ENCODE results near the gene CAMTA1.

Gene CAMTA1

DNA sequence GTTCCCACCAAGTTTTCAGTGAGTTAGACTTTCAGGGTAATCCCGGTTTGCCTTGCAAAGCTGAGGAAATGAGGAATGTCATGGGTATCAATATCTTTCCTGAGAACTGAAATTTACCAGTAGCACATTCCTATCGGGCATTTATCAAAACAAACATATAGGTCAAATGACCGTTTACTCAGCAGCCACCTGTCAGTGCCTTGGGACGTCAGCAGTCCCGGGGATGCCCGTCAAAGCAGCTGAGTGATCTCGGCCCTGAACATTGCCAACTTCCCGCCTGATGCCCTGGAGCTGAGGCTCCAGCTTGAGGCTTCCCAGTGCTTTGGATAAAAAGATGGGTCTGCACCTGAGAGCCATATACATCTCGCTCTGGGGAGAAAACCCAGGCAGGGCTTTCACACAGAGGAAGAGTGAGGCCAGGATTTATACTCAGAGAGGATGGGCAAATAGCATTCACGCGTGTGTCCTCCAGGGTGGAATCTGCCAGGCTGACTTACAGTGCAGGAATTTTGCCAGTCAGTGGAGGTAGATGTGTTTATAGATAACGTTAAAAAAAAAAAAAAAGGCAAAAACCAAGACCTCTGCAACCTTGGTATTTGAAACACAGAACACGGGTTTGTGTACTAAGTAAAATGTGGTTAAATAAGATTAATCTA is 550.1 kb downstream of the CAMTA1 start:
- Histone ChIP-seq H3K4me1 (ENCODE audit: control insufficient read depth, insufficient read depth, low read length) (peaks cover 5% of the 10 kb centered on the region; the same call in 1 of the 2 replicates), H3K36me3 (ENCODE audit: control insufficient read depth in 2 of 2, insufficient read depth in 1 of 2, low read length in 2 of 2) (no peaks in the 10 kb centered on the region)
- CTCF ChIA-PET: interaction anchor here (1.2 to 1.4 kb wide), 3 partner anchors 32 to 417 kb away, joined by 3 to 5 read pairs (median 3); no protein-coding TSS in a partner anchor

DNA sequence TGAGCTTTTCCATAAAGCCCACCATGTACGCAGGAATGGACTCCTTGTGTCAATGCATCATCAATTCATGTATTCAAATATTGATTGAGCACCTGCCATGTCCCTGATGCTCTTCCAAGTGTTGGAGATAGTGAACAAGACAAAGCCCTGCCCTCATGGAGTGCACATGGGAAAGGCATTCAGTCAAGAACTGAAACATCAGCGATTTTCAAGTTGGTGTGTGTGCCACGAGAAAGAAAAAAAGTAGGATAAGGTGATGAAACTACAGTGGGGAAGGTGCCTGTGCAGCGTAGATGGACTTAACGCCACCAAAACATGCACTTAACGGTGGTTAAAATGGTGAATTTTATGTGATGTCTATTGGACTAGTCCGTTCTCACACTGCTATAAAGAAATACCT is 553.2 kb downstream of the CAMTA1 start:
- no peak for TF ChIP-seq HOXC10 (CRISPR knock-in tag; IDR thresholded peaks at IDR 0.05)
- TF ChIP-seq ZNF292 (tag by site-specific recombination; IDR thresholded peaks at IDR 0.05; ENCODE audit: borderline replicate concordance, low read depth): no peak
- no peak for TF ChIP-seq GLIS1 (tag by site-specific recombination; IDR thresholded peaks at IDR 0.05)
- no peak for TF ChIP-seq ZNF391 (tag by site-specific recombination; IDR thresholded peaks at IDR 0.05; ENCODE audit: borderline replicate concordance, low read depth)
- no peak for TF ChIP-seq ZBTB17 (tag by site-specific recombination; IDR thresholded peaks at IDR 0.05)
- TF ChIP-seq ZSCAN23 (tag by site-specific recombination; IDR thresholded peaks at IDR 0.05): no peak
- TF ChIP-seq, protein P1, sequence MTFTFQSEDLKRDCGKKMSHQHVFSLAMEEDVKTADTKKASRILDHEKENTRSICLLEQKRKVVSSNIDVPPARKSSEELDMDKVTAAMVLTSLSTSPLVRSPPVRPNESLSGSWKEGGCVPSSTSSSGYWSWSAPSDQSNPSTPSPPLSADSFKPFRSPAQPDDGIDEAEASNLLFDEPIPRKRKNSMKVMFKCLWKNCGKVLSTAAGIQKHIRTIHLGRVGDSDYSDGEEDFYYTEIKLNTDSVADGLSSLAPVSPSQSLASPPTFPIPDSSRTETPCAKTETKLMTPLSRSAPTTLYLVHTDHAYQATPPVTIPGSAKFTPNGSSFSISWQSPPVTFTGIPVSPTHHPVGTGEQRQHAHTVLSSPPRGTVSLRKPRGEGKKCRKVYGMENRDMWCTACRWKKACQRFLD (tag by site-specific recombination; IDR thresholded peaks at IDR 0.05): no peak
- Histone ChIP-seq H3K9me3 (ENCODE audit: control insufficient read depth, insufficient read depth, low read depth, low read length) (no peaks in the 10 kb centered on the region), H3K4me3 (ENCODE audit: low read depth, low read length) (no peak overlapping the region), H3K27ac (ENCODE audit: extremely low read depth, low read depth, low read length) (no peak overlapping the region), H3K4me1 (ENCODE audit: control insufficient read depth, insufficient read depth, low read length) (peaks cover 12% of the 10 kb centered on the region), H3K36me3 (ENCODE audit: control insufficient read depth in 2 of 2, insufficient read depth in 1 of 2, low read length in 2 of 2) (no peaks in the 10 kb centered on the region)
- ChIA-PET CTCF (interaction anchor here (0.6 kb wide), 1 partner anchor 611 kb away, joined by 3 read pairs; no protein-coding TSS in a partner anchor), POLR2A (no interaction called here)

More for the DNA sequence above, 550.1 kb downstream of the CAMTA1 start:
- Histone ChIP-seq H3K9me3 (ENCODE audit: control insufficient read depth, insufficient read depth, low read depth, low read length) (no peaks in the 10 kb centered on the region), H3K27ac (ENCODE audit: extremely low read depth, low read depth, low read length) (peak overlapping the region; percentile 33; the same call in 1 of the 2 replicates), H3K4me3 (ENCODE audit: low read depth, low read length) (no peak overlapping the region)
- TF ChIP-seq, protein P2, sequence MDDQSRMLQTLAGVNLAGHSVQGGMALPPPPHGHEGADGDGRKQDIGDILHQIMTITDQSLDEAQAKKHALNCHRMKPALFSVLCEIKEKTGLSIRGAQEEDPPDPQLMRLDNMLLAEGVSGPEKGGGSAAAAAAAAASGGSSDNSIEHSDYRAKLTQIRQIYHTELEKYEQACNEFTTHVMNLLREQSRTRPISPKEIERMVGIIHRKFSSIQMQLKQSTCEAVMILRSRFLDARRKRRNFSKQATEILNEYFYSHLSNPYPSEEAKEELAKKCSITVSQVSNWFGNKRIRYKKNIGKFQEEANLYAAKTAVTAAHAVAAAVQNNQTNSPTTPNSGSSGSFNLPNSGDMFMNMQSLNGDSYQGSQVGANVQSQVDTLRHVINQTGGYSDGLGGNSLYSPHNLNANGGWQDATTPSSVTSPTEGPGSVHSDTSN (CRISPR knock-in tag; IDR thresholded peaks at IDR 0.05): no peak
- 0 out of 2 replicates have a peak, but pooled peaks have one; percentile 20 for TF ChIP-seq OSR2 (tag by site-specific recombination; IDR thresholded peaks at IDR 0.05)
- POLR2A ChIA-PET: no interaction called here

DNA sequence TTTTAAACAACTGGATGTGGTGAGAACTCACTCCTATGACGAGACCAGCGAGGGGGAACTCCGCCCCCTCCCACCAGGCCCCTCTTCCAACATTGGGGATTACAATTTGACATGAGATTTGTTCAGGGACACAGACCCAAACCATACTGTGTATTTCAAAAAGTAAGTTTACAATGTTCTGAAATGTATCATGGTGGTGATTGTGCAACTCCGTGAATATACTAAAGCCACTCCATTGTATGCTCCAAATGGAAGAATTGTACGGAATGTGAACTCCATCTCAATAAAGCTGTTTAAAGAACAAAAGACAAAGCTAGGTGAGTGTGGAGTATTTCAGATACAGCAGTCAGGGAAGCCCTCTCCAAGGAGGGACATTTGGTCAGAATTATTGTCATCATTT is 553.8 kb downstream of the CAMTA1 start:
- H3K36me3 ChIP-seq (ENCODE audit: control insufficient read depth in 2 of 2, insufficient read depth in 1 of 2, low read length in 2 of 2): no peaks in the 10 kb centered on the region
- ChIA-PET CTCF (no interaction called here), POLR2A (no interaction called here)
- no peak overlapping the region for H3K27ac ChIP-seq (ENCODE audit: extremely low read depth, low read depth, low read length)
- no peaks in the 10 kb centered on the region for H3K9me3 ChIP-seq (ENCODE audit: control insufficient read depth, insufficient read depth, low read depth, low read length)
- no peak overlapping the region for H3K4me3 ChIP-seq (ENCODE audit: low read depth, low read length)
- H3K4me1 ChIP-seq (ENCODE audit: control insufficient read depth, insufficient read depth, low read length): peaks cover 12% of the 10 kb centered on the region
- TF ChIP-seq ZNF561 (tag by site-specific recombination; IDR thresholded peaks at IDR 0.05; ENCODE audit: borderline replicate concordance) (no peak), ZNF837 (tag by site-specific recombination; IDR thresholded peaks at IDR 0.05) (no peak), MEIS1 (CRISPR knock-in tag; IDR thresholded peaks at IDR 0.05; ENCODE audit: borderline replicate concordance) (no peak), ZNF132 (tag by site-specific recombination; IDR thresholded peaks at IDR 0.05; ENCODE audit: borderline replicate concordance) (no peak), ZNF560 (tag by site-specific recombination; IDR thresholded peaks at IDR 0.05; ENCODE audit: borderline replicate concordance) (no peak), ZNF324 (tag by site-specific recombination; IDR thresholded peaks at IDR 0.05) (no peak), ZXDB (tag by site-specific recombination; IDR thresholded peaks at IDR 0.05) (no peak), KLF7 (tag by site-specific recombination; IDR thresholded peaks at IDR 0.05; ENCODE audit: borderline replicate concordance) (no peak)
- TF ChIP-seq, protein P3, sequence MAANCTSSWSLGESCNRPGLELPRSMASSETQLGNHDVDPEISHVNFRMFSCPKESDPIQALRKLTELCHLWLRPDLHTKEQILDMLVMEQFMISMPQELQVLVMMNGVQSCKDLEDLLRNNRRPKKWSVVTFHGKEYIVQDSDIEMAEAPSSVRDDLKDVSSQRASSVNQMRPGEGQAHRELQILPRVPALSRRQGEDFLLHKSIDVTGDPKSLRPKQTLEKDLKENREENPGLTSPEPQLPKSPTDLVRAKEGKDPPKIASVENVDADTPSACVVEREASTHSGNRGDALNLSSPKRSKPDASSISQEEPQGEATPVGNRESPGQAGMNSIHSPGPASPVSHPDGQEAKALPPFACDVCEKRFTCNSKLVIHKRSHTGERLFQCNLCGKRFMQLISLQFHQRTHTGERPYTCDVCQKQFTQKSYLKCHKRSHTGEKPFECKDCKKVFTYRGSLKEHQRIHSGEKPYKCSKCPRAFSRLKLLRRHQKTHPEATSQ (tag by site-specific recombination; IDR thresholded peaks at IDR 0.05): no peak
- TF ChIP-seq, protein P4, sequence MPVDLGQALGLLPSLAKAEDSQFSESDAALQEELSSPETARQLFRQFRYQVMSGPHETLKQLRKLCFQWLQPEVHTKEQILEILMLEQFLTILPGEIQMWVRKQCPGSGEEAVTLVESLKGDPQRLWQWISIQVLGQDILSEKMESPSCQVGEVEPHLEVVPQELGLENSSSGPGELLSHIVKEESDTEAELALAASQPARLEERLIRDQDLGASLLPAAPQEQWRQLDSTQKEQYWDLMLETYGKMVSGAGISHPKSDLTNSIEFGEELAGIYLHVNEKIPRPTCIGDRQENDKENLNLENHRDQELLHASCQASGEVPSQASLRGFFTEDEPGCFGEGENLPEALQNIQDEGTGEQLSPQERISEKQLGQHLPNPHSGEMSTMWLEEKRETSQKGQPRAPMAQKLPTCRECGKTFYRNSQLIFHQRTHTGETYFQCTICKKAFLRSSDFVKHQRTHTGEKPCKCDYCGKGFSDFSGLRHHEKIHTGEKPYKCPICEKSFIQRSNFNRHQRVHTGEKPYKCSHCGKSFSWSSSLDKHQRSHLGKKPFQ (tag by site-specific recombination; IDR thresholded peaks at IDR 0.05): no peak
- TF ChIP-seq, protein P5, sequence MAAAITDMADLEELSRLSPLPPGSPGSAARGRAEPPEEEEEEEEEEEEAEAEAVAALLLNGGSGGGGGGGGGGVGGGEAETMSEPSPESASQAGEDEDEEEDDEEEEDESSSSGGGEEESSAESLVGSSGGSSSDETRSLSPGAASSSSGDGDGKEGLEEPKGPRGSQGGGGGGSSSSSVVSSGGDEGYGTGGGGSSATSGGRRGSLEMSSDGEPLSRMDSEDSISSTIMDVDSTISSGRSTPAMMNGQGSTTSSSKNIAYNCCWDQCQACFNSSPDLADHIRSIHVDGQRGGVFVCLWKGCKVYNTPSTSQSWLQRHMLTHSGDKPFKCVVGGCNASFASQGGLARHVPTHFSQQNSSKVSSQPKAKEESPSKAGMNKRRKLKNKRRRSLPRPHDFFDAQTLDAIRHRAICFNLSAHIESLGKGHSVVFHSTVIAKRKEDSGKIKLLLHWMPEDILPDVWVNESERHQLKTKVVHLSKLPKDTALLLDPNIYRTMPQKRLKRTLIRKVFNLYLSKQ (tag by site-specific recombination; IDR thresholded peaks at IDR 0.05; ENCODE audit: borderline replicate concordance): no peak
- TF ChIP-seq, protein P6, sequence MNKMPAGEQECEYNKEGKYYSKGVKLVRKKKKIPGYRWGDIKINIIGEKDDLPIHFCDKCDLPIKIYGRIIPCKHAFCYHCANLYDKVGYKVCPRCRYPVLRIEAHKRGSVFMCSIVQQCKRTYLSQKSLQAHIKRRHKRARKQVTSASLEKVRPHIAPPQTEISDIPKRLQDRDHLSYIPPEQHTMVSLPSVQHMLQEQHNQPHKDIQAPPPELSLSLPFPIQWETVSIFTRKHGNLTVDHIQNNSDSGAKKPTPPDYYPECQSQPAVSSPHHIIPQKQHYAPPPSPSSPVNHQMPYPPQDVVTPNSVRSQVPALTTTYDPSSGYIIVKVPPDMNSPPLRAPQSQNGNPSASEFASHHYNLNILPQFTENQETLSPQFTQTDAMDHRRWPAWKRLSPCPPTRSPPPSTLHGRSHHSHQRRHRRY (tag by site-specific recombination; IDR thresholded peaks at IDR 0.05): no peak

Data from HEK293 (cell line).